ENCODE data around the gene CCNB1.
"Not testable (repeated sequence)": the region's sequence is repeated elsewhere in the genome, so short reads cannot be mapped to it uniquely, and the experiment has no call there.

CCNB1 gene

DNA sequence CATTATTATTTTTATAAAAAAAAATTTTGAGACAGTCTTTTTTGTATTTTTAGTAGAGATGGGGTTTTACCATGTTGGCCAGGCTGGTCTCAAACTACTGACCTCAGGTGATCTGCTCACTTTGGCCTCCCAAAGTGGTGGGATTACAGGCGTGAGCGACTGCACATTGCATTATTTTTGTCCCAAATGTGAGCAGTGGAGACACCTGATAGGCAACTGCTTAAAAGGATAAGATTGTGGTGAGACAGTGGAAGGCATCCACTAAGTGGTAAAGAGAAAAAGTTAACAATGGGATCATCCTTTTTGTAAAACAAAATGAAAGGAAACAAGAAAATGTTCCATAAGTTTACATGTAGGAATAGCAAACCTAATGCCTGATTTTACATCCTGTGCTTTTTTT, 20.4 kb downstream of the CCNB1 start:
- DNase-seq: no peak

DNA sequence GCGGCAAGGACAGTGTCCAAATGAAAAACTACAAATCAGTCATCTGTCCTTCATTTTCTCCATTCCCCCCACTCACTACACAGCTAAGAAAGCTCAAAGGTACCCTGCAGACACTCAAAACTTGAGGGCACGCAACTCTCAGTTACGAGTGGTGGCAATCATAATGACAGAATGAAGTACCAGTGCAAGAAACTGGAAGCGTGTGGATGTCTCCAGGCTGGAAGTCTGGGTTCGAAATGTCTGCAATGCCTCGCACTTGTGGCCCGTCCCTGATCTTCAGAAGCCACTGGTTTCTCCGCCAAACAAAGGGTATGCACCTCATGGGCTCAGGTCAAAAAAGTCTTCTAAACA, 21.8 kb downstream of the CCNB1 start:
- no peak for DNase-seq

DNA sequence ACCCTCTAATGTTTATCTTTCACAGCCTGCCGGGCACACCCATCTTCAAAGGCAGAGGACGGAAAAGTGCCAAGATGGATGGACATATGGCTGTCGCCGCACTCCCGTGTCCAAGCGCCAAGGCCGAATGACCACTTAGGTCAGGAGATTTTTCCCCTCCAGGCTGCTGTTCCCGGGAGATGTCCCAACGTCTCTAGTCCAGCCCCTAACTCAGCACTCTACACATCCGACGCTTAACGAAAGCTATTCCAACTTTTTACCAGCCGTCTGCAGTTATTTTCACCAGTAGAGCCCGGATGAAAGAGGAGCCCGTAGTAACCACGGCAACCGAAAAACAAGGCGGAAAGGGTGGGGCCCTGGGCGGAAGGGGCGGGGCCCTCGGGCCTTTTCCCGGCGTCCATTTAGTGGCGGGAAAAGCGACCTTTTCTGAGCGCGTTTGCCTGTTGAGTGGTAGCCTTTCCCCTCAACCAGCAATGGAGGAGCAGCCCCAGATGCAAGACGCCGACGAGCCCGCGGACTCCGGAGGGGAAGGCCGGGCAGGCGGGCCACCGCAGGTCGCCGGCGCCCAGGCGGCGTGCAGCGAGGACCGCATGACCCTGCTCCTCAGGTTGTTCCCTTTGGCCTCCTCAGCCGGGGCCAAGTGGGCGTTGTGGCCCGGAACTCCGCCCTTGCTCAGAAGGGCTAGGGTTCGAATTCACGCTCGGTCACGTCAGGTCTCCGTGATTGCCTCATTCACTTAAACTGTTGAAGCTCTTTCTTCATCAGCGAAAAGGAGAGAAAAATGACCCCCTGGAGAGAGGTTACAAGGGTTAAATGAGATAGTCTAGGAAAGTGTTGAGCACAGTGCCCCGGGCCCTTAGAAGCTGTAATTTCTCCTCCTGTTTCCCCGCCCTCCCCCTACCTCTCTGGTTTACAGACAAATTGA, 22.5 kb downstream of the CCNB1 start, which contains the start of gene CENPH:
CENPH (plus strand) TSS at position 422 of the 925 bp plus-strand sequence; CDS start at position 474, 52 bp downstream.
- DNase-seq: peak; percentile 95

DNA sequence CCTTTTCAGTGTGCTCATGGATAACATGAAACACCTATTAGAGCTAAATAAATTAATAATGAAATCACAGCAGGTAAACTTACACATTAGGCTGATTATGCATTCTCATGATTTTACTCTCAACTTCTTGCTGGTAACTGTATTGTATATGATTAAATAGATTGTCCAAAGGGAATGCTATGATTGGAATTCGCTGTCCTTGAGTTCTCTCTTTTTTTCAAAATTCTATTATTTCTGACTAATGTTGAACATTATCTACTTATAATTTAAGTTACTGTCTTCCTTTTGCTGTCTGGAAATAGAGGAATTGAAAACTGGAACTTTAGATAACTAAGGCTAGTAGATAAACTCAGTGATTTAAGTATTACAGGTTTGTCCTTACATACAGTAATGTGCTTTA, 35.5 kb downstream of the CCNB1 start:
- DNase-seq: no peak

DNA sequence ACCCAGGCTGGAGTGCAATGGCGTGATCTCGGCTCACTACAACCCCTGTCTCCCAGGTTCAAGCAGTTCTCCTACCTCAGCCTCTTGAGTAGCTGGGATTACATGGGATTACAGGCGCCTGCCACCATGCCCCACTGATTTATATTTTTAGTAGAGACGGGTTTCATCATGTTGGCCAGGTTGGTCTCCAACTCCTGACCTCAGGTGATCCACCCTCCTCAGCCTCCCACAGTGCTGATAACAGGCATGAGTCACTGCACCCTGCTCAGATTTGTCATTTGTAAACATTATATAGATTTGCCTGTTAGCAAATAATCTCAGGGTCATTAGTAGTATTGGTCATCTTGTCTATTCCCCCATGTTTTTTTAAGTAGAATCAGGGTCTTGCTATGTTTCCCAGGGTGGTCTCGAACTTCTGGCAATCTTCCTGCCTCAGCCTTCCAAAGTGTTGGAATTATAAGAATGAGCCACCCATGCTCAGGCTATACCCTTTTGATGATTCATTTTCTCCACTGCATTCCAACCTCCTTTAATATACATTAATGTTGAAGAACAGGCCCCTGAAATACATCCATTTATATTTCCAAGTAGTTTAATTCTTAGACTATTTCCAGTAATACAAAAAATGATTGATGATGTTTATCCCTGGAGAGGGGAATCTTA, 39.7 kb downstream of the CCNB1 start:
- DNase-seq: no peak

DNA sequence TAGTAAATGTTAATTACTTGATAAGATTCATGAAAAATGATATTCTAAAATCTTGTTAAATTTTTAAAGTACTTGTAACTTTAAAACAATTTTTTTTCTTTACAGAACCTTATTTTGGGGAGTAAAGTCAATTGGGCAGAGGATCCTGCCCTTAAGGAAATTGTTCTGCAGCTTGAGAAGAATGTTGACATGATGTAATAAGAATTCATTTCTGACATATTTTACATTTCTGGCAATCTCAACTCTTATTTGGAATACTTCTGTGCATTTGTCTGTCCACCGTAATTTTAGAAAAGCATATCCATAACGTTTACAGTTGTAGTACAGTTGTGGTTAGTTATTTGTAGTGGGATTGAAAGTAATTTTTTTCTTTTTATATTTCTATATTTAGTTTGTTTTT, 42.7 kb downstream of the CCNB1 start:
- DNase-seq: no peak

DNA sequence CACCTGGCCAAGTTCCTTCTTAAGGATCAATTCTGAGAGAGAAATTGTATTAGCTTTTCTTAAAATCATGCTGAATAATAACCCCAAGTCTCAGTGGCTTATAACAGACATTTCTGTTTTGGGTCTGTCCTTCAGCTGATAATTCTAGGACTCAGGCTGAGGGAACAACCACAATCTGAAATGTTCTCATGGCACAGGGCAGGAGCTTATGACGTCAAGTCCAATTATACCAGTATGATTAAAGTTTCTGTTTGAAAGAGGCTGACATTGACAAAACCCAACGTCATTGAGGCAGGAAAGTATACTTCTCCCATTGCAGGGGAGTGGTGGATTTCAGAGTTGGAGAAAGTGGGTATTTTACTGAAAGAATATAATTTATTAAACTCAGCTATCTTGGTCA, 44.2 kb downstream of the CCNB1 start:
- no peak for DNase-seq

DNA sequence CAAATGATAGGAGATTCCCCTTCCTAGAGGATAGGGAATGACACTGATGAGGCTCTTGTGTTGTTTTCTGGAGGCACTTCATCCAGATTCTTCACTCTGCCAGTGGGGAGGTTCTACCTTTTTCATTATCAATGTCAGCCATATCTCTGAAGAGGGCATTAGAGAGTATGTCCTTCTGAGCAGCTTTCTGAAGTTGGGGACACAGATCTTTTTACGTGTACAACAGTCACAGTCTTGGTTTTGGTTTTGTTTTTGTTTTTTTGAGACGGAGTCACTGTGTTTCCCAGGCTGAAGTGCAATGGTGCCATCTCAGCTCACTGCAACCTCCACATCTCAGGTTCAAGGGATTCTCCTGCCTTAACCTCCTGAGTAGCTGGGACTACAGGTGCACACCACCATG, 45.1 kb downstream of the CCNB1 start:
- no peak for DNase-seq

DNA sequence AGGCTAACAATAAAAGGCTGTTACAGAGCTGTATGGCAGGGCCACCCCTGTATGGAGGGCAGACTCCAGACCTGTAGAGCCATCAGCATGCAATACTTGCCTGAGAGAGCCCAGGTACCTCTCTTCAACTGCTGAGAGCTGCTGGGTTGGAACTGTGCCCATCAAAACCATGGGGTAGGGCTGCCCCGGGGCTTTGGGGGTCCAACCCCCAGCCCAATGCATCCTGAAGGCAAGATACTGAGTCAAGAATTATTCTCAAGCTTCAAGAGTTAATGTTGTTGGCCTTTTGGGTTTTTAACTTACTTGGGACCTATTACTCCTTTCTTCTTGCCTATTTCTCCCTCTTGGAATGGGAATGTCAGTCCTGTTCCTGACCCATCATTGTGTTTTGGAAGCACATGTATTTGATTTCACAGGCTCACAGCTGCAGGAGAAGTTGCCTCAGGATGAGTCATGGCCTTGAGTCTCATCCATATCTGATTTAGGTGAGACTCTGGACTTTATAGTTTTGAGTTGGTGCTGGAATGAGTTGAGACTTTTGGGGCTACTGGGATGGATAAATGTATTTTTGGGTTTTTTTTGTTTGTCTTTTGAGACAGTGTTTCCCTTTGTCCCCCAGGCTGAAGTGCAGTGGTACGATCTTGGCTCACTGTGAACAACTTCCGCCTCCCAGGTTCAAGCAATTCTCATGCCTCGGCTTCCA, 46.7 kb downstream of the CCNB1 start:
- no peak for DNase-seq

DNA sequence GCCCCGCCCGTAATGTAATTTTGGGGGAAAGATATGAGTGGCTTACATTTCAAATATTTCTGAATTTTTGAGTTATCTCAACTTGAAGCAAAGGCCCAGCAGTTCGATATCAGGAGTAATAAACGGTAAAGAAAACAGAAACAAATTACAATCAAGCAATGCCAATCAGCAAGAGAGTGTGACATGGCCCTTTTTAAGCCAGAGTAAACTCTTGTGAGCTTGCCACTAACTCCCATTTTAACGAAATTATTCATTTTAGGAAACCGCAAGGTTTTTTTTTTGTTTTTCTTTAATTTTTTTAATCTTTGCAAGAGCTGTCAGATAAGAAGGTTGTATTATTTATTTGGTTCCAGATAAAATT, 50.2 kb downstream of the CCNB1 start:
- DNase-seq: peak; percentile 5

DNA sequence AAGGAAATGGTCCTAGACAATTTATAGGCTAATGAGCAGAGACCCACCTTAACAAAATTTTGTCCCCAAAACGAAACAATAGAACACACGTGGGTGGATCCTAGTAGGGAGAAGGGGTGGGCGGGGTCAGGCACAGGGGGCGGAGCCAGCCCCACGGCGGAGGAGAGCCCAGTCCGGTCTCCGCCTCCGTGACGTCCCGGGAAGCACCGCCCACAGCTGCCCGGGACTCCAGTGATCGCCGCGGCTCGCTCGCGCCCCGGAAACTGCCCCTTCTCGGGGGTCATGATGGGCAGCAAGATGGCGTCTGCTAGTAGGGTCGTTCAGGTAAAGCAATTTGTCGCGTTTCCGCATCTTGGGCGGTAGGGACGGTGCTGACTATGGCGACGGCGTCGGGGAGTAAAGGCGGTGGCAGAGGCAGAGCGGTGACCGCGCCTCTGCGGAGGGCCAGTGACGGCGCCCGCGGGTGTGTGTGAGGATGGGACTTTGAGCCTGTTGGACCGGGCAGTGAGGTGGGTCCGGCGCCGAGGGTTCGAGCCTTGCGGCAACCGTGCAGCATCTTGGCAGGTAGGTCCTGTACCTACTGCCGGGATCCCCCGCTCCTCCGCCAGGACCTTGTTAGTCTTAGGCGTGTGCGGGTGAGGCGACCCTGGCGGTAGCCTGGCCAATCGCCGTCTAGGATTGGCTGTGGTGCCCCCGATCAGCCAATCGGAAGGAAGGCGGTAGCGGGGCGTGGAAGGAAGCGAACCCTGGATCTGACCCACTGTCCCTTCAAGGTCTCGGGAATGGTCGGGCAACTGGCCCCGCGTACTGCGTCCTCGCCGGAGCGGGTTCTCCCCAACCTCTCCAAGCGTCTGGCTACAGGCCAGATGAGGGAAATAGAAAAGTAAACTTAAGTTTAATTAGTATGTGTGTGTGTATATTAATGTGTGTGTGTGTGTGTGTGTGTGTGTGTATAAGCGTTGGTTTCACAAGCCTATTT, 50.9 kb downstream of the CCNB1 start:
- peak; percentile 97 for DNase-seq

DNA sequence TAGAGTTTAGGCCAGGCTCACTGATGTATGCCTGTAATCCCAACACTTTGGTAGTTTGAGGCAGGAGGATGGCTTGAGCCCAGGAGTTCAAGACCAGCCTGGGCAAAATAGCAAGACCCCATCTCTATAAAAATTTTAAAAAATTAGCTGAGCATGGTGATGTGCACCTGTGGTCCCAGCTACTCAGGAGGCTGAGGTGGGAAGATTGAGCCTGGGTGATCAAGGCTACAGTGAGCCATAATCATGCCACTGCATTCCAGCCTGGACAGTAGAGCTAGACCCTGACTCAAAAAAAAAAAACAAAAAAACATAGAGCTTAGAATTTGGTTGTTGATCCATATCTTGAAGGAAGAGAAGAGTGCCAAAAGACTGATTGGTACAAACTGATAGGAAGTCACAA, 53.0 kb downstream of the CCNB1 start:
- no peak for DNase-seq

DNA sequence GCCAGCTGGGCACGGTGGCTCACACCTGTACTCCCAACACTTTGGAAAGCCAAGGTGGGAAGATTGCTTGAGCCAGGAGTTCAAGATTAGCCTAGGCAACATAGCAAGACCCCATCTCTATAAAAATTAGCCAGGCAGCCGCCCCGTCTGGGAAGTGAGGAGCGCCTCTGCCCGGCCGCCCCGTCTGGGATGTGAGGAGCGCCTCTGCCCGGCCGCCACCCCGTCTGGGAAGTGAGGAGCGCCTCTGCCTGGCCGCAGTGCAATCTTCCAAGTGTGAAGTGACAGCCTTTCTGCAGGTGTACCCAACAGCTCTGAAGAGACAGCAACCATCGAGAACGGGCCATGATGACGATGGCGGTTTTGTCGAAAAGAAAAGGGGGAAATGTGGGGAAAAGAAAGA, 53.4 kb downstream of the CCNB1 start:
- DNase-seq: not testable (repeated sequence)

DNA sequence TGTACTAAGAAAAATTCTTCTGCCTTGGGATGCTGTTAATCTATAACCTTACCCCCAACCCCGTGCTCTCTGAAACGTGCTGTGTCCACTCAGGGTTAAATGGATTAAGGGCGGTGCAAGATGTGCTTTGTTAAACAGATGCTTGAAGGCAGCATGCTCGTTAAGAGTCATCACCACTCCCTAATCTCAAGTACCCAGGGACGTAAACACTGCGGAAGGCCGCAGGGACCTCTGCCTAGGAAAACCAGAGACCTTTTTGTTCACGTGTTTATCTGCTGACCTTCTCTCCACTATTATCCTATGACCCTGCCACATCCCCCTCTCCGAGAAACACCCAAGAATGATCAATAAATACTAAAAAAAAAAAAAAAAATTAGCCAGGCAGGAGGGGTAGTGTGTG, 53.9 kb downstream of the CCNB1 start:
- not testable (repeated sequence) for DNase-seq

DNA sequence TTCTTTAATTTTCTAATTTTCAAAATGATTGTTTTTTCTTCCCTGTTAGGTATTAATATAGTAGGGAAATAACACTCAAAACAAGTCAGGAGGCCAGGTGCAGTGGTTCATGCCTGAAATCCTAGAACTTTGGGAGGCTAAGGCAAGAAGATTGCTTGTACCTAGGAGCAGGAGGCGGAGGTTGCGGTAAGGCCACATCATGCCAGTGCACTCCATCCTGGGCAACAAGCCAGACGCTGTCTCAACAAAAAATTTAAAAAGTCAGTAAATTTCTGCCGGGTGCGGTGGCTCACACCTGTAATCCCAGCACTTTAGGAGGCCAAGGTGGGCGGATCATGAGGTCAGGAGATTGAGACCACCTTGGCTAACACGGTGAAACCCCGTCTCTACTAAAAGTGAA, 57.6 kb downstream of the CCNB1 start:
- DNase-seq: no peak

DNA sequence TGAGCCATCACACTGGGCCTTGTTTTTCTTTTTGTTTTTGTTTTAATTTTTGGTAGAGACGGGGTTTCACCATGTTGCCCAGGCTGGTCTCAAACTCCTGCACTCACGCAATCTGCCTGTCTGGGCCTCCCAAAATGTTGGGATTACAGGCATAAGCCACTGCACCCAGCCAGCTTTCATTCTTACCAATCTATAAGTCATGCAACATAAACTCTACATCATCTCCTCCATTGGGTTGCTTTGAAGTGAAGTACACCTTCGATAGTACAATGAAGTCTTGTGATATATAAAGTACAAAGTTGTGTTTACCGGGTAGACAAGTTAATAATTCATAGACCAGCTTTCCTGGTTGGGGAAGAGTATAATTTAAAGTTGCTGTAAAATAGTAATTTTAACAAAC, 58.9 kb downstream of the CCNB1 start:
- no peak for DNase-seq

Measured in activated CD4-positive, alpha-beta T cell treated with anti-CD3 and anti-CD28 coated beads, Interleukin-2, amount 50 U/mL, for 16 hours (primary cell).